Measurements from ENCODE around the gene FGFBP3.
A peak's percentile ranks its signal among the peaks of the same experiment; 100 is the strongest.

FGFBP3 gene

DNA sequence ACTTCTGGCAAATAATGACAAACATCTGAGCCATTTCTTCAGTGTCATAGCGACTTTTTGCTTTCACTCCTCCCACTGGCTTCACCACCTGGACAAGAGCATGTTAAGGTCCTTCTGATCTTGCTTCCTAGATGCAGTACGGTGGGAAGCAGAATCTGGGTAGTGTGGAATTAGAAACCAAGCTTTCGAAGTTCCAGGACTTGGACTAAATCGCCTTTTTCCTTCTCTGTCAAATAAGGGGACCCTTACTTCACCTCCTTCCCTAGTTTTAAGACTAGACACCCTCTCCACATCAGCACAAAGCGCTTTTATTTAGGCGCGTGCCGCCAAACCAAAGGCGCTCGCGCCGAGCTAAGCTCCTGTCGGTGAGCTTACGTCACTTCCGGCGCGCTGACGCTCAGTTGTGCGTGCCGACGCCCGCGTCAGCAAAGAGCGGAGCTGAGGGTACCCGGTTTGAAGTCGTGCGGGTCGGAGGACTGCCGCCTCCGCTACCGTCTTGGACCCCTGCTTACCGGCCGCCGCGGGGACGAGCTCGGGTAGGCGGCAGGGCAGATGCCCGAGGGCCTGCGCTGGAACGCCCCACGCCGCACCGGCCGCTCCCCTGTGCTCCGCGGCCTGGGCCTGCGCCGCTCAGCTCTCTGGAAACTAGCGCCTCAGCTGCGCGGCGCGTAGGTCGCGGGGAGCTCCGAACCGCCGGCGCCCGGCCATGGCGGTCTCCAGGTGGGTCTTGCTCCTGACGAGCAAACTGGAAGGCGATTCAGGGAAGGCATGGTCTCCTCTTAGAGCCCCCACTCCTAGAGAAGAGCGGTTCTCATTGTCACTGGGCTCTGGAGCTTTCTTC, 14.3 kb upstream of the FGFBP3 start, which contains the start of gene BTAF1:
BTAF1 (plus strand) TSS at position 400 of the 841 bp plus-strand sequence; CDS start at position 707, 307 bp downstream.
- TF ChIP-seq, protein P1, sequence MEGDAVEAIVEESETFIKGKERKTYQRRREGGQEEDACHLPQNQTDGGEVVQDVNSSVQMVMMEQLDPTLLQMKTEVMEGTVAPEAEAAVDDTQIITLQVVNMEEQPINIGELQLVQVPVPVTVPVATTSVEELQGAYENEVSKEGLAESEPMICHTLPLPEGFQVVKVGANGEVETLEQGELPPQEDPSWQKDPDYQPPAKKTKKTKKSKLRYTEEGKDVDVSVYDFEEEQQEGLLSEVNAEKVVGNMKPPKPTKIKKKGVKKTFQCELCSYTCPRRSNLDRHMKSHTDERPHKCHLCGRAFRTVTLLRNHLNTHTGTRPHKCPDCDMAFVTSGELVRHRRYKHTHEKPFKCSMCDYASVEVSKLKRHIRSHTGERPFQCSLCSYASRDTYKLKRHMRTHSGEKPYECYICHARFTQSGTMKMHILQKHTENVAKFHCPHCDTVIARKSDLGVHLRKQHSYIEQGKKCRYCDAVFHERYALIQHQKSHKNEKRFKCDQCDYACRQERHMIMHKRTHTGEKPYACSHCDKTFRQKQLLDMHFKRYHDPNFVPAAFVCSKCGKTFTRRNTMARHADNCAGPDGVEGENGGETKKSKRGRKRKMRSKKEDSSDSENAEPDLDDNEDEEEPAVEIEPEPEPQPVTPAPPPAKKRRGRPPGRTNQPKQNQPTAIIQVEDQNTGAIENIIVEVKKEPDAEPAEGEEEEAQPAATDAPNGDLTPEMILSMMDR (IDR thresholded peaks at IDR 0.05; ENCODE audit: poor library complexity, severe bottlenecking): no peak
- Histone ChIP-seq H3K4me1 (ENCODE audit: insufficient read depth, poor library complexity, severe bottlenecking) (peaks cover 9% of the 10 kb centered on the region), H3K4me3 (ENCODE audit: severe bottlenecking) (peak within 1 kb of the TSS; percentile 74), H3K27ac (ENCODE audit: poor library complexity, severe bottlenecking) (peak within 1 kb of the TSS; percentile 57), H3K27me3 (ENCODE audit: insufficient read depth, poor library complexity, severe bottlenecking) (no peaks in the 10 kb centered on the region), H3K9me3 (ENCODE audit: severe bottlenecking) (no peaks in the 10 kb centered on the region), H3K36me3 (ENCODE audit: low read depth) (peaks cover 18% of the 10 kb centered on the region)
- ATAC-seq (ENCODE audit: low read depth) (peak; percentile 93), DNase-seq (ENCODE audit: low spot score) (peak; percentile 86)

DNA sequence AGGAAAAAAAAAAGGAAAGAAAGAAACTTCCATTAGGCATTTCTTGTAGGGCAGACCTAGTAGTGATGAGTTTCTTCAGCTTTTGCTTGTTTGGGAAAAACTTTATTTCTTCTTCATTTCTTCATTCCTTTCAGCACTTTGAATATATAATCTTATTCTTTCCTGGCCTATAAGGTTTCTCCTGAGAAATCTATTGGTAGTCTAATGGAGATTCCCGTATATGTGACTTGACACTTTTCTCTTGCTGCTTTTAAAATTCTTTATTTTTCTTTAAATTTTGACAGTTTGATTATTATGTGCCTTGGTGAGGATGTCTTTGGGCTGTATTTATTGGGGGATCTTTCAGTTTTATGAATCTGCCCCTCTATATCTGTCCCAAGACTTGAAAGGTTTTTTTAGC, 10.4 kb upstream of the FGFBP3 start:
- no peak for ATAC-seq (ENCODE audit: low read depth)

DNA sequence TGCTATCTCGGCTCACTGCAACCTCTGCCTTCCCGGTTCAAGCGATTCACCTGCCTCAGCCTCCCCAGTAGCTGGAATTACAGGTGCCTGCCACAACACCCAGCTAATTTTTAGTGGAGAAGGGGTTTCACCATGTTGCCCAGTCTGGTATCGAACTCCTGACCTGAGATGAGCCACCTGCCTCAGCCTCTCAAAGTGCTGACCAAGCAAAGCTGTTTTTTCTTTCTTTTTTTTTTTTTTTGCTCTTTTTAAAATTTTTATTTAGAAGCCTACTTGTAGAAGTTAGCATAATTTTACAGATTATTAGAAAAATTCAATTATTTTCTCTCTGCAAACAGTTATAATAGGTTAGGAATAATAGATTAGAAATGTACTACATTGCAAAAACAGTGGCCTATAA, 1.2 kb upstream of the FGFBP3 start:
- peaks cover 8% of the 10 kb centered on the region for H3K27me3 ChIP-seq (ENCODE audit: insufficient read depth, poor library complexity, severe bottlenecking)
- H3K36me3 ChIP-seq (ENCODE audit: low read depth): no peaks in the 10 kb centered on the region
- TF ChIP-seq, protein P1 (IDR thresholded peaks at IDR 0.05; ENCODE audit: poor library complexity, severe bottlenecking): no peak
- no peak for ATAC-seq (ENCODE audit: low read depth)
- peaks cover 4% of the 10 kb centered on the region for H3K4me1 ChIP-seq (ENCODE audit: insufficient read depth, poor library complexity, severe bottlenecking)
- no peak for DNase-seq (ENCODE audit: low spot score)
- no peak overlapping the region for H3K4me3 ChIP-seq (ENCODE audit: severe bottlenecking)
- no peaks in the 10 kb centered on the region for H3K9me3 ChIP-seq (ENCODE audit: severe bottlenecking)
- no peak overlapping the region for H3K27ac ChIP-seq (ENCODE audit: poor library complexity, severe bottlenecking)

More for the DNA sequence above, 10.4 kb upstream of the FGFBP3 start:
- Histone ChIP-seq H3K27me3 (ENCODE audit: insufficient read depth, poor library complexity, severe bottlenecking) (no peaks in the 10 kb centered on the region), H3K9me3 (ENCODE audit: severe bottlenecking) (no peaks in the 10 kb centered on the region), H3K4me3 (ENCODE audit: severe bottlenecking) (no peak overlapping the region), H3K4me1 (ENCODE audit: insufficient read depth, poor library complexity, severe bottlenecking) (peaks cover 3% of the 10 kb centered on the region), H3K27ac (ENCODE audit: poor library complexity, severe bottlenecking) (no peak overlapping the region), H3K36me3 (ENCODE audit: low read depth) (no peaks in the 10 kb centered on the region)
- TF ChIP-seq, protein P1 (IDR thresholded peaks at IDR 0.05; ENCODE audit: poor library complexity, severe bottlenecking): no peak
- no peak for DNase-seq (ENCODE audit: low spot score)

DNA sequence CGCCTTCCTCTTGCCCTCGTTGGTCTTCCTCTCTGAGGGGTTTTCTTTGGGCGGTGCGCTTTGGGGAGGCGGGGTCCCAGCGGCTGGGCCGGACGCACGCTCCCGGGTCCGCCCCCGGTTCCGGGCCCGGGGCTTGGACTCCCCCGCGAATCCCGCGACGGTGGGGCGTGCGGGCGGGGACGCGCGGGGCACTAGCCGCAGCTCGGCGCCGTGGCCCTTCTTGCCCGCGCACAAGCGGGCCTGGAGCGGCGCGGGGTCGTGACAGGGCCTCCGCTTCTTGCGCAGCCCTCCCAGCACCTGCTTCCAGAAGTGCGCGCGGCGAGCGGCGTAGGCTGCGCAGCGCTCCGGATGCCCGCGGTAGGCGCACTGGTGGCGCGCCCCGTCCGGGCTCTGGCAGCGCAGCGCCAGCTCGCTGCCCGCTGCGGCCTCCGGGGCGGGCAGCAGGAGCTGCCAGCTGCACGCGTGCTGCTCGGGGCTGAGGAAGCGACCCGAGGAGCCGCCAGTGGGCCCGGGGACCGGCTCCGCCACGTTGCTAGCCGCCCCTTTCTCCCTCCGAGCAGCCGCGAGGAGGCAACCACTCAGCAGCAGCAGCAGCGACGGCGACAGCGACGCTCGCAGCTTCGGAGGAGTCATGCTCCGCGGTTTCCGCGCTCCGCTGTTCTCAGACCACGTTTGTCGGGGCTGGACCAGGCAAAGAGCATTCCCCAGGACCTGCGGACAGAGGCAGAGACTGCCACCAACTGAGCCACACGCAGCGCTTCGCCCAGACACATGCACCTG, 759 bp downstream of the FGFBP3 start:
- Histone ChIP-seq H3K36me3 (ENCODE audit: low read depth) (no peaks in the 10 kb centered on the region), H3K27ac (ENCODE audit: poor library complexity, severe bottlenecking) (peak overlapping the region; percentile 10), H3K27me3 (ENCODE audit: insufficient read depth, poor library complexity, severe bottlenecking) (peaks cover 3% of the 10 kb centered on the region), H3K4me3 (ENCODE audit: severe bottlenecking) (peak overlapping the region; percentile 91), H3K4me1 (ENCODE audit: insufficient read depth, poor library complexity, severe bottlenecking) (peaks cover 4% of the 10 kb centered on the region), H3K9me3 (ENCODE audit: severe bottlenecking) (no peaks in the 10 kb centered on the region)
- TF ChIP-seq, protein P1 (IDR thresholded peaks at IDR 0.05; ENCODE audit: poor library complexity, severe bottlenecking): peak; percentile 88
- peak; percentile 83 for ATAC-seq (ENCODE audit: low read depth)
- peak; percentile 69 for DNase-seq (ENCODE audit: low spot score)
